A204.1 (cell line): ENCODE results near the gene EPB41L3.
"Not testable (repeated sequence)": the region's sequence is repeated elsewhere in the genome, so short reads cannot be mapped to it uniquely, and the experiment has no call there.

ENCODE experiments used
- FAIRE-seq: peaks from 2 replicates; lab custom pipeline; 2012; peaks lifted over from hg19 to GRCh38; lab: Jason Lieb, UNC

The EPB41L3 gene

GRCh38 chr18:5530629-5531178 is 13.1 kb downstream of the EPB41L3 start:
- no peak for FAIRE-seq

DNA sequence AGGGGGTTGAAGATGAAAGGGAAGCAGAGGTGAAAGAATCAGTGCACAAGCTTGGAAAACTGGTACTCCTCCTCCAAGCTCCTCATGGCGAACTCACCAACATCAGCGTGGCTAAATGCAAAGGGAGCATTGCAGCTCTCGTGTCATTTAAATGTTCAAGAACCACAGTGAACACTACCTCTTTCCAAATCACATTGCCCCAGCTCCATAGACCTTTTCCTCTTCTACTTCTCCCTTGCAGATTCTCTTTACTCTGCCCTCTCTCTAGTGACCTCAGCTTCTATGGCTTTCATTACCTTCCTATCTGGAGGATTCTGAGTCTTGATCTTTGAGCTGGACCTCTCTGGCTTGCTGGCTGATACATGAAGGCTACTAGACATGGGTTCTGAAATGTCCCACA is 14.3 kb downstream of the EPB41L3 start:
- no peak for FAIRE-seq

DNA sequence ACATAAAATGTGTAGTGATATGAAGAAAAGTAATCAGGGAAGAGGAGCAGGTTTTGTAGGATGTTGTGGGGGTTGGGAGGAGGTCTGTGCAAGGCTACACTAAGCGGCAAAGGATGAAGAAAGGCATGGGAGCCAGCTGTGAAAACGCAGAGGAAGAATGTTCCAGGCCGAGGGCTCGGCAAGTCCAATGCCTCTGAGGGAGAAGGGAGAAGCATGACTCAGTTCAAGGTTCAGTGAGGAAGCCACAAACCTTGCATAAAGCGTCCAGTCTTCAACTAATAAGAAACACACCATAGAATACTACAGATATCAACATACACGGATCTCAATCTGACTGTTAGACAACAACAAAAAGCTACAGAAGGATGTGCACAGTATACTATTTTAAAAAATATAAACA is 16.2 kb downstream of the EPB41L3 start:
- FAIRE-seq = no peak

DNA sequence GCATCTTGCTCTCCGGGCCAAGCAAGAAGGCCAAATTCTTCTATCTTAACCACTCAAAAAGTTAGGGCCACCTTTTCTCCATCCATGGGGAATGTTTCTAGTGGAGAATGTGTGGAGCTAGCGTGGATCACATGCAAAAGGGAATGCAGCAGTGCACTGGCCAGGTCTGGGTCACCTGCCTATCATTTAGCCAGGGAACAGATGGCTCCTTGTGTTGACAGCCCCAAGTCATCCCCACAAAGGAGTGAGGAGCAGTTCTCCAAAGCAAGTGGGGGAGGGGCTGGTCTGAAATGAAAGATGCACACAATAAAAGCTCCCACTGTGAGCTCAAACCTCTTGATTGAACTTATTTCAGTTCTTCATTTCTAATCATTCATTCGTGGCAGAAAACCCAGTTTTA is 19.1 kb downstream of the EPB41L3 start:
- no peak for FAIRE-seq

DNA sequence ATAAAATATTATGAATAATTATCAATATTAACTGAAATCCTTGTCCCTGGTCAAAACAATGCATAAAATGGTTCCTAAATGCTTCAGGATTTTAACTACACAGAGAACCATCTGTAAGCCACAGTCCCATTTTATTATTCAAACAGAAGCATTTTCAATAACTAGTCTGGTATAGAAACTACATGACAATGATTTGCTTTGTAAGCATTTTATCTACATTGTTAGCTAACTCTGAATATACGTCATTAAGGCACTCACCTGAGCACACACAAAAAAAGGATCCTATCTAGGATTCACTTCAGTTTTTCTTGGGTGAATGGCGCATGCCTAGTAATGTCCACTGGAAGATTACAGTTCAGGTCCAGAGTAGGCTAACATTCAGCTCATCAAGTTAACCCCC is 22.8 kb downstream of the EPB41L3 start:
- FAIRE-seq = no peak

GRCh38 chr18:5520464-5520863 is 23.3 kb downstream of the EPB41L3 start:
- no peak for FAIRE-seq

DNA sequence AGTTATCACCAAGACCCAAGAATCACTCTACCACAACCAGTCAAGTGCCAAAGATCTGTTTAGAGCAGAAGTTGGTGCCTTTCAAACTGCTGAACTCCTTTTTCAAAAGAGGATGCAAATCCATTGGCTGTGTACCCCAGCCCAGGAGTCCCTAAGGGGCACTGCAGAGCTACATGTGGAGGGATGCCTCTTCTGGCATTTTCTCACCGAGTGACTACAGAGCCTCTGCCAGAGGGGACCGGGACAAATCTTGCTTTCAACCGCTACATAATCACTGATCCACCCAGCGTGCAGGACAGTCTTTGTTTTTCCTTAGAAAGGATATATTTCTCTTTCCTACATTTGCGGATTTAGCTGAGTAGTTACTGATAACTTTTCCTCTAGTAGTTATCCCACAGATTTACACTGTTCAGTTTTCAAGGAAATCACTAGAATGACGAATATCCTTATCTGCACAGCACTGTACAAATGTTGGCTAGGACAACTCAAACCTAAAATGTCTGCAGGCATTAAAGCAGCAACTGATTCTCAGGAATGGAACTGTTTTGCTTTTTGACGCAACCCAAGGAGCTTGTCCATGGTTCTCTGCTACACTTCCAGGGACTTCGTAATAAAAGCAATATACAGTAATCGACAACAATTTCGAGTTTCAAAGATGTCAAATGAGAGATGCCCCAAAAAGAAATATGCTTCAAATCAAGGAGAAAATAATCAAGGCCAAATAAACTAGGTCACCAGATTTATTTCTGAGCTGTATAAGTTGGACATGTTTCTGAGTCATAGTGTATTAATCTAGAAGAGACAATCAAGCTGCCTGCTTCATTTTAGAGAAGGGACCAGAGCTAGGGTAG is 24.1 kb downstream of the EPB41L3 start:
- no peak for FAIRE-seq

DNA sequence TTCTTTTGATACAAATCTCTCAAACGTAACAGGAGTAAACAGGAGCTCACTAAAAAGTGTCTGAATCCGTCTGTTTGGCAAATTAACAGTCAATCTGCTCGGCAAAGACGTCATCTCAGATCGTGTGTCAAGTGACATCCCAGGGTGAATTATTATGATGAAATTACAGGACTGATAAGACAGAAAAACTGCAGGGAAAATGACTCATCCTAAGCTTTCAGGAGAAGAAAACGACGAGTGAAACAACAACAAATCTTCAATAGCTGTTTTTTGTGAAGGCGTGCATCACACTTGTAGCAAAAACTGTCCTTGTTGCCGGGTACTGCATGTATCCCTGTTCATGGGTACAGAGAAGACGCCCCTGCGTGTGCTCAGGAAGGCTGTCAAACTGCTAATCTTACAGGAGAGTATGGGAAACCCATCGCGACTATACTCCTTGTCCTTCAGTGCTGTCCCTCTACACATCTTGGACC is 24.9 kb downstream of the EPB41L3 start:
- FAIRE-seq = no peak

GRCh38 chr18:5518179-5518770 is 25.5 kb downstream of the EPB41L3 start:
- no peak for FAIRE-seq

DNA sequence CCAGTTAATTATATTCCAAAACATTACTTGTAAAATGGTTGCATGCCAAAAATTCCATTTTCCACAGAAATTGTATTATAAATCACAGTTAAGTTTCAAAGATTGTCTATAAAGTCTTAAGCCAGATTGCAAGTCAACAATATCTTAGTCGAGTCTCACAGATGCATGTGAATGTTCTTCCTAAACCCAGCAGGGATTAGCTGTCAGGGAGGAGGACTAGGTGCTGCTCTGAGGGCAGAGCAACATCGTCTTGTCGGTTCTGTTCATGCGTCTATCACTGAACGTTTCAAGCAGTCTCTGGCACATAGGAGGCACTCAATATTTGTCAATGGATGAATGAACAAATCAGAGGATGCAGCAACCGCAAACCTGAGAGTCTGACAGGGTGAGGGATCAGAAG is 27.0 kb downstream of the EPB41L3 start:
- FAIRE-seq = no peak

DNA sequence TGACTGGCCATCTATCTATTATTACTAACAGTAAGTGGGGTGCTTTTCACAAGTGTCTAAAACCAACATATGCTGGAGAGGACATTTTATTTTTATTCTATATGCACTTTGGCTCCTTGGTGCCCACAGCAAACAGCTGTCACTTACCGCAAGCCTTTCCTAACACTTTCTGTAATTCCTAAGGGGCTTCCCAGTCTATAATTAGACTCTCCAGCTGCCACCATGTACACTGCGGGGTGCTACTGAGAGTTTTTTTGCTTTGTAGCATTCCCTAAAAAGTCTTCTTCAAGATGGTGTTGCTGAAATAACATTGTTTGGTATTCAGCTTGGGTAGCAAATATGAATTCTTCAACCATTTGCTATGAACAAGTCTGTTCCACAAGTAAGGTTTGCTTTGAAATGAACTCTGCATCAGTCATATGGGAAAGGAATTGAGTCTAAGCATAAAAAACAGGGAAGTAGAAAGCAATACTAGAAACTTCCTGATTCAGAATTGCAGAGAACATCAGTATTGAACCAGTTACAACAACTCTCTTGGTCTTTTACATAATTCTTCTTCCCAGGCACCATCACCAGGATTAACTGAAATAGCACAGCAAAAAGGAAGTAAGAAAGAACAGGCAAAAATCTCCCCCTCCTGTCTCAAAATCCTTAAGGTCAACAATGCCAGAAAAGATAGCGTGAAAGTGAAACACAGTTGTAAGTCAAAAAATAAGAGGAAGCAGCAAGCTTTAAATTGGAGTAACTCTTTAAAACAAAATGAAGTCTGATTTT is 28.6 kb downstream of the EPB41L3 start:
- FAIRE-seq = no peak

DNA sequence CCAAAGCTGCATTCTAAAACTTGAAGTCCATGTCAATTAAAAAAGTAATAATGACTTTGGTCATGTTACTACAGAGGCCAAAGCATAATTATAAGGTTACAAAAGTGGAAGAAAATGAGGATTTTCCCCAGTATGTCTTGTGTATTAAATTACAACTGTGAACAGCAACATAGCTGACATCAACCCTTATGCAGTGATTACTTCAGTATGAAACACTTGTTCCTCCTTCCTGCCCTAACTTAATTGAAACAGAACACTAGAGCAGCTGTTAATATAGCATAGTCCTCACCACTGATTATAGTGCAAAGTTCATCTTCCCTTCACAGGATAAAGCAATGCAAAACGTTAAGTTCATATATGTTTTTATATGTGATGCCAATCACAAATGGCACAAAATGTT is 29.9 kb downstream of the EPB41L3 start:
- no peak for FAIRE-seq

DNA sequence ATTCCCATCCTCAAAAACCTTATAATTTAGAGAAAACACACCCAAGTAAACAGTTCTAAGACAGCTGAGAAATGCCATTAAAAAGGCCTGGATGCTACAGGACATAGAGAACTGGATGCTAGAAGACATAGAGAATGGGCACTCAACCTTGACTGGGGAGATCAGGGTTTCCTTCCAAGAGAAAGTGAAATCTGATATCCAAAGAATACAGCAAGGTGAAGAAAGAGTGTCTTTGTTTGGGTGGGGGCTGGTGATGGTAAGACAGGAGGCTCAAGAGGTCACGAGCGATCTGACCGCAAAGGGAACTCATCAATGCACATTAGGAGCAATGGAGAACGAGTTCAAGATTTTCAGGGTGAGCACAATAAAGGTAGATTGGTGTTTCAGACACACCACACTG is 31.6 kb downstream of the EPB41L3 start:
- no peak for FAIRE-seq

DNA sequence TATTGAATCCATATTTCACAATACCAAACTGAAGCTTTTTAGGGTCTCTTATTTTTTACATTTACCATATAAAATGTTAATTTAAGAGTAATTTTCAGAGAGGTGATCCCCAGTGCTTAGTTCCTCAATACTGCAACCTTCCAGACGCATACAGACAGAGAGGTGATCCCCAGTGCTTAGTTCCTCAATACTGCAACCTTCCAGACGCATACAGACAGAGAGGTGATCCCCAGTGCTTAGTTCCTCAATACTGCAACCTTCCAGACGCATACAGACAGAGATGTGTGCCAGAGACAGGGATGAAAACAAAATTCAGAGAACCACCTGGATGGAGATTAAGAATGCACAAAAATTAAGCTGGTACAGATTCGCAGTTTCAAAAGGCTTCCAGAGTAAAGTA is 32.3 kb downstream of the EPB41L3 start:
- not testable (repeated sequence) for FAIRE-seq

- no peak for FAIRE-seq
Observed at GRCh38 chr18:5510135-5510846, 33.5 kb downstream of the EPB41L3 start.

DNA sequence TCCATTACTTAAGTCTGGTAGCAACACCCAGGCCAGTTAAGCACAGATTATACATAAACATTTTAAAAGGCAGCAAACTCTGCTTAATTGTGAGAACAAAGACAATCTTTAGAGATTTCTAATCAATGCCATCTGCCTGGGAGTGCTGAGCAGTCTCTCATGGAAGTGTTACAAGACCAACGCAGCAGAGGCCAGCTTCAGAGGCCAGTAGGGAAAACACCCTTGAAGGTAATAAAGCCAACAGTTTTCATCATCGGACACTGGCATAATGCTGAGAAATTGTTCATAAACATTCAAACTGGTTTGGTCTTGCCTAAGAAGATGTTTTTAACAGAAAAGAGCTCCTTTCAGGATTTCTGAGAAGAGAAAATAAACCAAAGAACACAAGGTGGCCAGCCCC is 35.0 kb downstream of the EPB41L3 start:
- FAIRE-seq = no peak

- FAIRE-seq = no peak
Observed at GRCh38 chr18:5507756-5508155, 36.0 kb downstream of the EPB41L3 start.

DNA sequence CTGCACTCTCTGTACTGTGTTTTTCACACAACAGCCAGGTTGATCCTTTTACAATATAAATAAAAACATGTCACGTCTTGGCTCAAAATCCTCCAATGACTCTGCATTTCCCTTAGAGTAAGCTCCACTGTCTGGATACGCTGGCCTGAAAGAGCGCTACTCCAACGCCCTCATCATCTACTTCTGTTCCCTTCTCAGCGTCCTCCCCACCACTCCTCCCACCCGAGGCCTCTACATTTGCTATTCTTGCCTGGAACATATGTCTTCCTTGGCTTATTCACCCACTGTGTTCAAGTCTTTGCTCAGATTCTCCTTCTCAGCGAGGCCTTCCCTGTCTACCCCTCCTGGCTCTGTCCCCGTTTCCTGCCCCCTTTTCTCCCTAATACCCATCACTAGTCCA is 37.6 kb downstream of the EPB41L3 start:
- no peak for FAIRE-seq

DNA sequence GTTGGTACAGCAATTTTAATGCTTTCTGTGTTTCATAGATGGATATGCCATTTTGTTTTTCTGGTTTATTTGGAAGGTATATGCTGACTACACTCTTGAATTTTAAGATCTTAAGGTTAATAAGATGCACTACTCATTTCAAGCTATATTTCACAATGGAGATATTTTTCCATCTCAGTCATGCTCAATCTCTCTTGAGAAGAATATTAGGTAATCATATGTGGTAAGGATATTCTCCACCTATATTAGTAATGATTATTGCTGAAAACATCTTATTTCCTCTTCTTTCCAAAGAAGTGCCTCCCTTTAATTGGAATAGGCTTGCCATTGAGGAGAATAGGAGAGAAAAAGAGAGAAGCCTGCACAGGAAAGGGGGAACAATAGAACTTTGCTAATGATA is 40.1 kb downstream of the EPB41L3 start:
- FAIRE-seq = no peak

DNA sequence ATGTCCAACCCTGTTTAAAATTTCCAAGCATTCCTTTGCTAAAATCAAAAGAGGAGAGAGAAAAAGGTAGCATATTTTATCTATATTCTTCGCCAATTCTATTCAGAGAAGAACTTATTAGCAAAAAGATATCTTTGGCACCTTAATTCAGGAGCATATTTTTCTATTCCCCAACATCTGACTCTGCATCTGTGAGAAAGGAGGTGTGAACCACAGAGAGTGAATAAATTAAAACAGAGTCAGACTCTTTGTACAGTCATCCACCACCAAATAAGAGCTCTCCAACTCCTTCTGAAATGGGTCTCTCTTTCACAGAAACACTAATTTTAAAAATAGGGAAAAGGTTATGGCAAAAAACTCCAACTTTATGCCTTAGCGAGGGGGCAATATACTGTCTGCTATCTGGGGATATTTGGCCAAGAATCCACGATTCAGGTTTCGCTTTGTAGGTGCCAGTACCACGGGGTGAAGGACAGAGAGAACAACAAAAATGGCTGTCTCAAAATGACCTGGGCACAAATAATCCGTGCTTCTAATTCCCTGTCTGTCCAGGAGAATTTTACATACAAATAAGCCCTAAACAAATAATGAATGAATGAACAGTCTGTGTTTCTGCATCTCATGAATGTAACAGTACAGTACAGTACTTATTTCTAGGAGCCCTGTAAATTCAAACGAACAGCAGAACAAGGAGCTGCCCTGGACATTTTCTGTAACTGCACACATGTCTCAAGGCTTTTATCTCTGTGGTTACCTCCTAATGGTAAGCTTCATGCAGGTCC is 43.4 kb downstream of the EPB41L3 start:
- no peak for FAIRE-seq

GRCh38 chr18:5498452-5498851 is 45.3 kb downstream of the EPB41L3 start:
- no peak for FAIRE-seq
